Liver (tissue), 3 donors: Measurements from ENCODE around the gene DNM3.

Experiments used
- CTCF ChIP-seq: fragments of 150-350 bp; IDR thresholded peaks from 2 replicates; pipeline ENCODE4 v1.5.1; 2017; ENCODE audit warnings: improper control_type of control experiment, low read depth, low read length; ENCODE audit not compliant: missing input control
- EGR1 ChIP-seq, 2 donors: IDR thresholded peaks; 2 replicates each; pipeline ENCODE4 v1.6.1; 2016 to 2018; ENCODE audit warnings: antibody characterized with exemption in 2 of 2, low read depth in 2 of 2
- MAX ChIP-seq: IDR thresholded peaks from 2 replicates; pipeline ENCODE4 v1.6.1; 2016; ENCODE audit warnings: antibody characterized with exemption
- RAD21 ChIP-seq, 2 donors: IDR thresholded peaks; 2 replicates each; pipeline ENCODE4 v1.6.1; 2016; ENCODE audit warnings: antibody characterized with exemption in 2 of 2, mild to moderate bottlenecking in 2 of 2
- TAF1 ChIP-seq: conservative IDR thresholded peaks from 2 replicates; pipeline ENCODE4 v1.6.1; 2016; ENCODE audit warnings: antibody characterized with exemption, mild to moderate bottlenecking
- YY1 ChIP-seq: IDR thresholded peaks from 2 replicates; pipeline ENCODE4 v1.6.1; 2016; ENCODE audit warnings: antibody characterized with exemption, mild to moderate bottlenecking
- ZBTB33 ChIP-seq: IDR thresholded peaks from 2 replicates; pipeline ENCODE4 v1.6.1; 2016; ENCODE audit warnings: antibody characterized with exemption
- donor health status: healthy.
- donor health status: healthy.

- no peak for TF ChIP-seq CTCF
- no peak for TF ChIP-seq MAX
- no peak for TF ChIP-seq YY1
- TF ChIP-seq RAD21 (IDR thresholded peaks at IDR 0.05): no peak
- no peak for TF ChIP-seq EGR1 (IDR thresholded peaks at IDR 0.05; ENCODE audit: low read depth in 2 of 2)
- no peak for TF ChIP-seq TAF1
- TF ChIP-seq ZBTB33: no peak
Observed at GRCh38 chr1:172328266-172328665, 487.0 kb downstream of the DNM3 start.
